SK-N-SH treated with all-trans-retinoic acid at 6 μM for 48 hours (cell line): ENCODE results near the gene TAMM41.

ENCODE experiments used
- ATAC-seq: fragments of 200-7000 bp; cut with Tn5 transposase; 3 replicates; pipeline ENCODE4 v1.9.1; 2020; ENCODE audit warnings: mild to moderate bottlenecking, moderate library complexity
- ARNTL ChIP-seq: fragments of 450-650 bp; formaldehyde crosslinking; IDR thresholded peaks from 2 replicates; pipeline ENCODE4 v1.5.0; 2020; ENCODE audit warnings: low read depth, mild to moderate bottlenecking, moderate library complexity, borderline replicate concordance
- BACH2 ChIP-seq: fragments of 250-450 bp; sonication (Bioruptor Pico); IDR thresholded peaks from 2 replicates; pipeline ENCODE4 v1.9.0; 2021; ENCODE audit warnings: mild to moderate bottlenecking, borderline replicate concordance
- CSDC2 ChIP-seq: fragments of 250-450 bp; sonication (Bioruptor Pico); IDR thresholded peaks from 2 replicates; pipeline ENCODE4 v1.5.0; 2020; ENCODE audit warnings: mild to moderate bottlenecking, moderate library complexity
- ESRRG ChIP-seq: fragments of 250-450 bp; sonication (Bioruptor Pico); IDR thresholded peaks from 2 replicates; pipeline ENCODE4 v1.6.1; 2021; ENCODE audit warnings: mild to moderate bottlenecking
- GLIS3 ChIP-seq: fragments of 250-450 bp; sonication (Bioruptor Pico); IDR thresholded peaks from 2 replicates; pipeline ENCODE4 v1.5.0; 2020; ENCODE audit warnings: mild to moderate bottlenecking, moderate library complexity
- ISL1 ChIP-seq: fragments of 250-450 bp; sonication (Bioruptor Pico); IDR thresholded peaks from 2 replicates; pipeline ENCODE4 v2.1.2; 2022; ENCODE audit warnings: mild to moderate bottlenecking, moderate library complexity
- OSR1 ChIP-seq: fragments of 250-450 bp; sonication (Bioruptor Pico); IDR thresholded peaks from 2 replicates; pipeline ENCODE4 v1.8.0; 2022; ENCODE audit warnings: moderate library complexity, mild to moderate bottlenecking, inconsistent platforms
- PPARA ChIP-seq: fragments of 250-450 bp; sonication (Bioruptor Pico); IDR thresholded peaks from 2 replicates; pipeline ENCODE4 v1.5.0; 2020; ENCODE audit warnings: mild to moderate bottlenecking, borderline replicate concordance
- RARB ChIP-seq: fragments of 250-450 bp; sonication (Bioruptor Pico); IDR thresholded peaks from 2 replicates; pipeline ENCODE4 v1.8.0; 2021; ENCODE audit warnings: mild to moderate bottlenecking, moderate library complexity
- TCF4 ChIP-seq: fragments of 250-450 bp; sonication (Bioruptor Pico); IDR thresholded peaks from 2 replicates; pipeline ENCODE4 v1.8.0; 2021; ENCODE audit warnings: mild to moderate bottlenecking, moderate library complexity, borderline replicate concordance
- TOX ChIP-seq: fragments of 250-450 bp; sonication (Bioruptor Pico); IDR thresholded peaks from 2 replicates; pipeline ENCODE4 v1.8.0; 2021; ENCODE audit warnings: mild to moderate bottlenecking, moderate library complexity, borderline replicate concordance
- ZC3H10 ChIP-seq: fragments of 250-450 bp; sonication (Bioruptor Pico); IDR thresholded peaks from 2 replicates; pipeline ENCODE4 v1.5.1; 2021; ENCODE audit warnings: mild to moderate bottlenecking, moderate library complexity
- ZFP3 ChIP-seq: fragments of 250-450 bp; sonication (Bioruptor Pico); IDR thresholded peaks from 2 replicates; pipeline ENCODE4 v1.5.0; 2020; ENCODE audit warnings: mild to moderate bottlenecking, moderate library complexity
- ZFP30 ChIP-seq: fragments of 450-650 bp; formaldehyde crosslinking; IDR thresholded peaks from 2 replicates; pipeline ENCODE4 v1.5.0; 2022; ENCODE audit warnings: mild to moderate bottlenecking, moderate library complexity
- ZNF565 ChIP-seq: fragments of 450-650 bp; formaldehyde crosslinking; conservative IDR thresholded peaks from 2 replicates; pipeline ENCODE4 v1.5.0; 2020; ENCODE audit warnings: low read depth, mild to moderate bottlenecking, moderate library complexity
- ZNF70 ChIP-seq: fragments of 450-650 bp; formaldehyde crosslinking; IDR thresholded peaks from 2 replicates; pipeline ENCODE4 v1.5.0; 2020; ENCODE audit warnings: mild to moderate bottlenecking, moderate library complexity
- ZNF8 ChIP-seq: fragments of 450-650 bp; formaldehyde crosslinking; IDR thresholded peaks from 2 replicates; pipeline ENCODE4 v1.5.0; 2020; ENCODE audit warnings: mild to moderate bottlenecking, moderate library complexity
- TF ChIP-seq, protein P1 (sequence below): fragments of 250-450 bp; sonication (Bioruptor Pico); IDR thresholded peaks from 2 replicates; pipeline ENCODE4 v1.5.0; 2020; ENCODE audit warnings: mild to moderate bottlenecking, moderate library complexity
- TF ChIP-seq, protein P2 (sequence below): fragments of 250-450 bp; sonication (Bioruptor Pico); IDR thresholded peaks from 2 replicates; pipeline ENCODE4 v1.5.1; 2020; ENCODE audit warnings: low read depth, mild to moderate bottlenecking, moderate library complexity
- TF ChIP-seq, protein P3 (sequence below): fragments of 250-450 bp; sonication (Bioruptor Pico); IDR thresholded peaks from 2 replicates; pipeline ENCODE4 v1.8.0; 2020; ENCODE audit warnings: mild to moderate bottlenecking, moderate library complexity, borderline replicate concordance
- TF ChIP-seq, protein P4 (sequence below): fragments of 250-450 bp; sonication (Bioruptor Pico); IDR thresholded peaks from 2 replicates; pipeline ENCODE4 v1.5.1; 2021; ENCODE audit warnings: mild to moderate bottlenecking, moderate library complexity
- TF ChIP-seq, protein P5 (sequence below): fragments of 250-450 bp; sonication (Bioruptor Pico); IDR thresholded peaks from 2 replicates; pipeline ENCODE4 v1.8.0; 2021; ENCODE audit warnings: low read depth, mild to moderate bottlenecking, moderate library complexity, borderline replicate concordance

TAMM41 gene

DNA sequence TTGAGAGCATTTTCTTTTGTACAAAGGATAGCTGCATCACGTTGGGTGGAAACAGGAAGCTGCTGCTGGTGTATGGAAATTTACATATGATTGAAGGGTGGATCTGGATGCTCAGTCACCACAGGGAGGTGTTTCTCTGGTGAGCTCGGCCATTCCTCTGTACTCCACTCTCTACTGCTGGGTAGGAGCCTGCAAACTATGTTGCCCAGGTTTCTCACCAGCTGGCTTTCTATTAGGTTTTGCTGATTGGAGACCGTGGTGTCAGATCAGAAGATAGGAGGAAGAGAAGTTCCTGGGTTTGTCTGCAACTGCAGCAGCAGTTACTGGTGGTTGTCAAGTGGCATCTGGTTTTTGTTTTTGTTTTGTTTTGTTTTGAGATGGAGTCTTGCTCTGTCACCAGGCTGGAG lies 61.7 kb downstream of the TAMM41 start:
- TF ChIP-seq, protein P1, sequence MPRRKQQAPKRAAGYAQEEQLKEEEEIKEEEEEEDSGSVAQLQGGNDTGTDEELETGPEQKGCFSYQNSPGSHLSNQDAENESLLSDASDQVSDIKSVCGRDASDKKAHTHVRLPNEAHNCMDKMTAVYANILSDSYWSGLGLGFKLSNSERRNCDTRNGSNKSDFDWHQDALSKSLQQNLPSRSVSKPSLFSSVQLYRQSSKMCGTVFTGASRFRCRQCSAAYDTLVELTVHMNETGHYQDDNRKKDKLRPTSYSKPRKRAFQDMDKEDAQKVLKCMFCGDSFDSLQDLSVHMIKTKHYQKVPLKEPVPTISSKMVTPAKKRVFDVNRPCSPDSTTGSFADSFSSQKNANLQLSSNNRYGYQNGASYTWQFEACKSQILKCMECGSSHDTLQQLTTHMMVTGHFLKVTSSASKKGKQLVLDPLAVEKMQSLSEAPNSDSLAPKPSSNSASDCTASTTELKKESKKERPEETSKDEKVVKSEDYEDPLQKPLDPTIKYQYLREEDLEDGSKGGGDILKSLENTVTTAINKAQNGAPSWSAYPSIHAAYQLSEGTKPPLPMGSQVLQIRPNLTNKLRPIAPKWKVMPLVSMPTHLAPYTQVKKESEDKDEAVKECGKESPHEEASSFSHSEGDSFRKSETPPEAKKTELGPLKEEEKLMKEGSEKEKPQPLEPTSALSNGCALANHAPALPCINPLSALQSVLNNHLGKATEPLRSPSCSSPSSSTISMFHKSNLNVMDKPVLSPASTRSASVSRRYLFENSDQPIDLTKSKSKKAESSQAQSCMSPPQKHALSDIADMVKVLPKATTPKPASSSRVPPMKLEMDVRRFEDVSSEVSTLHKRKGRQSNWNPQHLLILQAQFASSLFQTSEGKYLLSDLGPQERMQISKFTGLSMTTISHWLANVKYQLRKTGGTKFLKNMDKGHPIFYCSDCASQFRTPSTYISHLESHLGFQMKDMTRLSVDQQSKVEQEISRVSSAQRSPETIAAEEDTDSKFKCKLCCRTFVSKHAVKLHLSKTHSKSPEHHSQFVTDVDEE (CRISPR knock-in tag) = no peak
- TF ChIP-seq, protein P2, sequence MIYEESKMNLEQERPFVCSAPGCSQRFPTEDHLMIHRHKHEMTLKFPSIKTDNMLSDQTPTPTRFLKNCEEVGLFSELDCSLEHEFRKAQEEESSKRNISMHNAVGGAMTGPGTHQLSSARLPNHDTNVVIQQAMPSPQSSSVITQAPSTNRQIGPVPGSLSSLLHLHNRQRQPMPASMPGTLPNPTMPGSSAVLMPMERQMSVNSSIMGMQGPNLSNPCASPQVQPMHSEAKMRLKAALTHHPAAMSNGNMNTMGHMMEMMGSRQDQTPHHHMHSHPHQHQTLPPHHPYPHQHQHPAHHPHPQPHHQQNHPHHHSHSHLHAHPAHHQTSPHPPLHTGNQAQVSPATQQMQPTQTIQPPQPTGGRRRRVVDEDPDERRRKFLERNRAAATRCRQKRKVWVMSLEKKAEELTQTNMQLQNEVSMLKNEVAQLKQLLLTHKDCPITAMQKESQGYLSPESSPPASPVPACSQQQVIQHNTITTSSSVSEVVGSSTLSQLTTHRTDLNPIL (CRISPR knock-in tag) = no peak
- no peak for TF ChIP-seq ZFP3 (CRISPR knock-in tag)
- TF ChIP-seq ZNF565 = no peak
- no peak for TF ChIP-seq ESRRG (CRISPR knock-in tag)
- TF ChIP-seq BACH2 (CRISPR knock-in tag) = no peak
- no peak for TF ChIP-seq GLIS3 (CRISPR knock-in tag)
- TF ChIP-seq, protein P3, sequence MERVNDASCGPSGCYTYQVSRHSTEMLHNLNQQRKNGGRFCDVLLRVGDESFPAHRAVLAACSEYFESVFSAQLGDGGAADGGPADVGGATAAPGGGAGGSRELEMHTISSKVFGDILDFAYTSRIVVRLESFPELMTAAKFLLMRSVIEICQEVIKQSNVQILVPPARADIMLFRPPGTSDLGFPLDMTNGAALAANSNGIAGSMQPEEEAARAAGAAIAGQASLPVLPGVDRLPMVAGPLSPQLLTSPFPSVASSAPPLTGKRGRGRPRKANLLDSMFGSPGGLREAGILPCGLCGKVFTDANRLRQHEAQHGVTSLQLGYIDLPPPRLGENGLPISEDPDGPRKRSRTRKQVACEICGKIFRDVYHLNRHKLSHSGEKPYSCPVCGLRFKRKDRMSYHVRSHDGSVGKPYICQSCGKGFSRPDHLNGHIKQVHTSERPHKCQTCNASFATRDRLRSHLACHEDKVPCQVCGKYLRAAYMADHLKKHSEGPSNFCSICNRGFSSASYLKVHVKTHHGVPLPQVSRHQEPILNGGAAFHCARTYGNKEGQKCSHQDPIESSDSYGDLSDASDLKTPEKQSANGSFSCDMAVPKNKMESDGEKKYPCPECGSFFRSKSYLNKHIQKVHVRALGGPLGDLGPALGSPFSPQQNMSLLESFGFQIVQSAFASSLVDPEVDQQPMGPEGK (CRISPR knock-in tag) = no peak
- TF ChIP-seq ZC3H10 = no peak
- TF ChIP-seq, protein P4, sequence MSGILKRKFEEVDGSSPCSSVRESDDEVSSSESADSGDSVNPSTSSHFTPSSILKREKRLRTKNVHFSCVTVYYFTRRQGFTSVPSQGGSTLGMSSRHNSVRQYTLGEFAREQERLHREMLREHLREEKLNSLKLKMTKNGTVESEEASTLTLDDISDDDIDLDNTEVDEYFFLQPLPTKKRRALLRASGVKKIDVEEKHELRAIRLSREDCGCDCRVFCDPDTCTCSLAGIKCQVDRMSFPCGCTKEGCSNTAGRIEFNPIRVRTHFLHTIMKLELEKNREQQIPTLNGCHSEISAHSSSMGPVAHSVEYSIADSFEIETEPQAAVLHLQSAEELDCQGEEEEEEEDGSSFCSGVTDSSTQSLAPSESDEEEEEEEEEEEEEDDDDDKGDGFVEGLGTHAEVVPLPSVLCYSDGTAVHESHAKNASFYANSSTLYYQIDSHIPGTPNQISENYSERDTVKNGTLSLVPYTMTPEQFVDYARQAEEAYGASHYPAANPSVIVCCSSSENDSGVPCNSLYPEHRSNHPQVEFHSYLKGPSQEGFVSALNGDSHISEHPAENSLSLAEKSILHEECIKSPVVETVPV = no peak
- no peak for TF ChIP-seq PPARA (CRISPR knock-in tag)
- no peak for TF ChIP-seq ISL1
- TF ChIP-seq RARB = no peak
- no peak for TF ChIP-seq OSR1
- ATAC-seq = peak; percentile 37; the same call in 1 of the 3 replicates

DNA sequence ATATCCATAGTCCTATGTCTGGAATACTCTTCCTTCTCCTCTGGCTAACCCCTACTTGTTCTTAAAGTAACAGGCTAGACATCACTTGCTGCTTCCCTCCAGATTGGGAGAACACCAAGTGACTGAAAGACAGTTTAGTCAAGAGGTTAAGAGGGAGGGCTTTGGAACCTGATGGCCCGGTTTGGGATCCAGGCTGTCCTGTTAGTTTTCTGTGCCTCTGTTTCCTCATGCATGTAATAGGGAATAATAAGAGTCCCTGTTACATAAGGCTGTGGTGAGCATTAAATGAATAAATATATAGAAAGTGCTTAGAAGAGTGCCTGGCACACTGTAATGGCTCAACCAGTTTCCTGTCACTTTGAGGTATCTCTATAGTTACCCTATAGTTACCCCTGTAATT lies 66.3 kb downstream of the TAMM41 start:
- TF ChIP-seq TOX = no peak
- TF ChIP-seq ZC3H10 = no peak
- TF ChIP-seq ZNF70 (CRISPR knock-in tag) = no peak
- TF ChIP-seq, protein P1 (CRISPR knock-in tag) = no peak
- TF ChIP-seq ZFP30 (CRISPR knock-in tag) = no peak
- TF ChIP-seq, protein P2 (CRISPR knock-in tag) = no peak
- no peak for TF ChIP-seq ARNTL (CRISPR knock-in tag)
- TF ChIP-seq, protein P5, sequence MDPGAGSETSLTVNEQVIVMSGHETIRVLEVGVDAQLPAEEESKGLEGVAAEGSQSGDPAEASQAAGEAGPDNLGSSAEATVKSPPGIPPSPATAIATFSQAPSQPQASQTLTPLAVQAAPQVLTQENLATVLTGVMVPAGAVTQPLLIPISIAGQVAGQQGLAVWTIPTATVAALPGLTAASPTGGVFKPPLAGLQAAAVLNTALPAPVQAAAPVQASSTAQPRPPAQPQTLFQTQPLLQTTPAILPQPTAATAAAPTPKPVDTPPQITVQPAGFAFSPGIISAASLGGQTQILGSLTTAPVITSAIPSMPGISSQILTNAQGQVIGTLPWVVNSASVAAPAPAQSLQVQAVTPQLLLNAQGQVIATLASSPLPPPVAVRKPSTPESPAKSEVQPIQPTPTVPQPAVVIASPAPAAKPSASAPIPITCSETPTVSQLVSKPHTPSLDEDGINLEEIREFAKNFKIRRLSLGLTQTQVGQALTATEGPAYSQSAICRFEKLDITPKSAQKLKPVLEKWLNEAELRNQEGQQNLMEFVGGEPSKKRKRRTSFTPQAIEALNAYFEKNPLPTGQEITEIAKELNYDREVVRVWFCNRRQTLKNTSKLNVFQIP (CRISPR knock-in tag) = no peak
- no peak for TF ChIP-seq ISL1
- TF ChIP-seq ZNF8 (CRISPR knock-in tag) = no peak
- TF ChIP-seq RARB = no peak
- no peak for TF ChIP-seq ESRRG (CRISPR knock-in tag)
- no peak for TF ChIP-seq ZNF565
- TF ChIP-seq BACH2 (CRISPR knock-in tag) = no peak
- no peak for TF ChIP-seq GLIS3 (CRISPR knock-in tag)
- TF ChIP-seq, protein P4 = no peak
- TF ChIP-seq PPARA (CRISPR knock-in tag) = no peak
- no peak for TF ChIP-seq CSDC2 (CRISPR knock-in tag)
- TF ChIP-seq TCF4 (CRISPR knock-in tag) = no peak
- no peak for ATAC-seq
